Upper lobe of right lung (tissue), 1 donor: ENCODE measurements around the gene MYOCD. TPM values are rescaled to one million over a fixed set of nuclear protein-coding genes. Genes with fewer than 3 reads are reported as not detected.

Experiments used
- ATAC-seq: fragments of 200-7000 bp; cut with Tn5 transposase; one replicate; pipeline ENCODE4 v1.9.1; 2020; ENCODE audit warnings: mild to moderate bottlenecking, moderate library complexity
- DNase-seq: peaks from one replicate; pipeline ENCODE4 v3.0.0-alpha.2; 2020
- H3K27ac ChIP-seq: fragments of 200-600 bp; one replicate; pipeline ENCODE4 v1.8.0; 2022
- H3K27me3 ChIP-seq: fragments of 200-600 bp; one replicate; pipeline ENCODE4 v1.8.0; 2022; ENCODE audit warnings: mild to moderate bottlenecking
- H3K36me3 ChIP-seq: fragments of 200-600 bp; one replicate; pipeline ENCODE4 v1.8.0; 2022
- H3K4me1 ChIP-seq: fragments of 200-600 bp; one replicate; pipeline ENCODE4 v1.8.0; 2022
- H3K4me3 ChIP-seq: fragments of 200-600 bp; one replicate; pipeline ENCODE4 v1.8.0; 2022; ENCODE audit warnings: mild to moderate bottlenecking
- H3K9me3 ChIP-seq: fragments of 200-600 bp; one replicate; pipeline ENCODE4 v1.8.0; 2022
- CTCF ChIP-seq: fragments of 200-600 bp; IDR thresholded peaks from one replicate; pipeline ENCODE4 v1.8.0; 2022; ENCODE audit warnings: antibody characterized with exemption
- intact Hi-C: fragments of 100-400 bp; cut with DNase I; formaldehyde crosslinking; loops from one replicate; pipeline ENCODE4 v1.11.0; 2022
- total RNA-seq: library from RNA; stranded (reverse); fragmentation: NEBNext Ultra II Directional; extraction: Animal tissue kit (Norgen Biotek cat#: 25700); gene quantifications from one replicate; pipeline ENCODE4 v1.2.1, GENCODE V29; 2021
- donor health status: DM: no; HTN: yes; CAD: no; lungs with severe emphysema.

Gene MYOCD
- total RNA-seq, 1 donor from 2014 or later, result 4.1 TPM

- DNase-seq (no peak), ATAC-seq (no peak)
These were observed 43.0 kb upstream of the MYOCD start for GRCh38 chr17:12622726-12623125.

GRCh38 chr17:12623220-12623848, 42.4 kb upstream of the MYOCD start:
- ATAC-seq, result no peak
- H3K4me3 ChIP-seq, result no peak overlapping the region
- intact Hi-C loops, result no loop called here
- H3K4me1 ChIP-seq, result no peaks in the 10 kb centered on the region
- DNase-seq, result no peak
- H3K36me3 ChIP-seq, result no peaks in the 10 kb centered on the region
- TF ChIP-seq CTCF, result no peak
- no peak overlapping the region for H3K27ac ChIP-seq
- no peaks in the 10 kb centered on the region for H3K27me3 ChIP-seq
- no peaks in the 10 kb centered on the region for H3K9me3 ChIP-seq

More at GRCh38 chr17:12622726-12623125, 43.0 kb upstream of the MYOCD start:
- no peak for TF ChIP-seq CTCF
- no peak overlapping the region for H3K4me3 ChIP-seq
- no peaks in the 10 kb centered on the region for H3K36me3 ChIP-seq
- H3K27me3 ChIP-seq, result no peaks in the 10 kb centered on the region
- H3K9me3 ChIP-seq, result no peaks in the 10 kb centered on the region
- no peak overlapping the region for H3K27ac ChIP-seq
- no peaks in the 10 kb centered on the region for H3K4me1 ChIP-seq
- intact Hi-C loops, result no loop called here

- Histone ChIP-seq H3K9me3 (no peaks in the 10 kb centered on the region), H3K27me3 (no peaks in the 10 kb centered on the region), H3K4me1 (no peaks in the 10 kb centered on the region), H3K27ac (no peak overlapping the region), H3K36me3 (no peaks in the 10 kb centered on the region), H3K4me3 (no peak overlapping the region)
- intact Hi-C loops, result no loop called here
- no peak for TF ChIP-seq CTCF
- DNase-seq, result no peak
- no peak for ATAC-seq
These were observed 41.5 kb upstream of the MYOCD start for GRCh38 chr17:12624211-12624610.

- TF ChIP-seq CTCF, result no peak
- DNase-seq (no peak), ATAC-seq (no peak)
- Histone ChIP-seq H3K27ac (no peak overlapping the region), H3K4me3 (no peak overlapping the region), H3K27me3 (peaks cover 4% of the 10 kb centered on the region), H3K36me3 (no peaks in the 10 kb centered on the region), H3K9me3 (no peaks in the 10 kb centered on the region), H3K4me1 (no peaks in the 10 kb centered on the region)
- intact Hi-C loops, result no loop called here
These were observed 40.6 kb upstream of the MYOCD start for GRCh38 chr17:12625092-12625491.

- Histone ChIP-seq H3K4me1 (no peaks in the 10 kb centered on the region), H3K27ac (no peak overlapping the region), H3K4me3 (no peak overlapping the region), H3K36me3 (no peaks in the 10 kb centered on the region), H3K9me3 (no peaks in the 10 kb centered on the region), H3K27me3 (peaks cover 4% of the 10 kb centered on the region)
- ATAC-seq (no peak), DNase-seq (no peak)
- intact Hi-C loops, result no loop called here
- TF ChIP-seq CTCF, result no peak
These were observed 38.5 kb upstream of the MYOCD start for GRCh38 chr17:12627177-12627629.
